Endothelial cell of umbilical vein (primary cell): ENCODE results near the gene RASGEF1C. TPM values are rescaled to one million over a fixed set of nuclear protein-coding genes. Genes with fewer than 3 reads are reported as not detected.

ENCODE experiments used
- BruUV-seq: library from RNA; stranded (reverse); fragments of 400-500 nt; replicated peaks from 2 replicates; lab custom pipeline; 2021; lab: Mats Ljungman, UMichigan
- CTCF ChIA-PET: fragments of 300-600, 350-600 bp; sonication (Branson Sonifier 250); formaldehyde crosslinking; loops from one replicate; lab custom pipeline; 2021; ENCODE audit warnings: antibody characterized with exemption, inconsistent platforms; lab: Charles Lee
- POLR2A ChIA-PET: fragments of 300-600, 350-600 bp; sonication (Branson Sonifier 250); formaldehyde crosslinking; loops from one replicate; lab custom pipeline; 2021; ENCODE audit warnings: antibody characterized with exemption, inconsistent platforms; lab: Charles Lee
- DNase-seq: peaks from one replicate; pipeline ENCODE4 v3.0.0-alpha.2; 2011; ENCODE audit warnings: low read depth, low spot score
- FAIRE-seq: peaks from 2 replicates; lab custom pipeline; 2011; peaks lifted over from hg19 to GRCh38; lab: Jason Lieb, UNC
- H2AFZ ChIP-seq: 2 replicates; pipeline ENCODE4 v1.6.0; 2012; ENCODE audit warnings: low read depth, low read length, control low read depth, inconsistent platforms
- H3K27ac ChIP-seq: 2 replicates; pipeline ENCODE4 v1.5.1; 2011; ENCODE audit warnings: low read depth, mild to moderate bottlenecking, control low read depth, low read length, moderate library complexity; ENCODE audit not compliant: insufficient read depth
- H3K27me3 ChIP-seq, 2 experiments: 2 replicates each; pipeline versions ENCODE4 v1.6.0 to v1.6.1; 2011; ENCODE audit warnings: low read length in 2 of 2, mixed read lengths in 1 of 2; ENCODE audit not compliant: control insufficient read depth in 2 of 2, insufficient read depth in 2 of 2
- H3K36me3 ChIP-seq, 2 experiments: 2 replicates in 1 of 2; 3 replicates in 1 of 2; pipeline ENCODE4 v1.5.1; 2011; ENCODE audit warnings: low read length in 2 of 2, mild to moderate bottlenecking in 1 of 2, moderate library complexity in 1 of 2; ENCODE audit not compliant: control insufficient read depth in 2 of 2, insufficient read depth in 2 of 2; ENCODE audit errors: extremely low read depth in 1 of 2
- H3K4me1 ChIP-seq: 3 replicates; pipeline ENCODE4 v1.5.1; 2011; ENCODE audit warnings: mild to moderate bottlenecking, low read length; ENCODE audit not compliant: control insufficient read depth, insufficient read depth; ENCODE audit errors: extremely low read depth
- H3K4me2 ChIP-seq: 2 replicates; pipeline ENCODE4 v1.6.1; 2011; ENCODE audit warnings: low read length, control low read depth, mixed read lengths; ENCODE audit not compliant: insufficient read depth
- H3K4me3 ChIP-seq, 3 experiments: fragments of 200-600 bp in 1 of 3; sonication (generic), shearing (Covaris generic) in 1 of 3; replicated peaks in 1 of 3; 2 replicates each; pipeline ENCODE4 v1.5.1; 2011 to 2016; ENCODE audit warnings: control low read depth in 3 of 3, low read length in 3 of 3, mild to moderate bottlenecking in 2 of 3, inconsistent platforms in 1 of 3, low read depth in 1 of 3, moderate library complexity in 1 of 3; ENCODE audit not compliant: insufficient read depth in 1 of 3
- H3K79me2 ChIP-seq: 2 replicates; pipeline ENCODE4 v1.6.0; 2012; ENCODE audit warnings: low read length, inconsistent platforms; ENCODE audit not compliant: control insufficient read depth, insufficient read depth
- H3K9ac ChIP-seq: replicated peaks from 2 replicates; pipeline ENCODE3; 2011; ENCODE audit warnings: low read length, control low read depth; ENCODE audit not compliant: insufficient read depth; ENCODE audit errors: extremely low read depth
- H3K9me1 ChIP-seq: replicated peaks from 3 replicates; pipeline ENCODE4 v1.6.0; 2011; ENCODE audit warnings: mild to moderate bottlenecking, low read length; ENCODE audit not compliant: control insufficient read depth, insufficient read depth; ENCODE audit errors: extremely low read depth
- H3K9me3 ChIP-seq: replicated peaks from 2 replicates; pipeline ENCODE4 v1.5.1; 2012; ENCODE audit warnings: low read length, inconsistent platforms; ENCODE audit not compliant: control insufficient read depth, insufficient read depth
- H4K20me1 ChIP-seq: replicated peaks from 2 replicates; pipeline ENCODE3; 2011; ENCODE audit warnings: mild to moderate bottlenecking, low read length; ENCODE audit not compliant: control insufficient read depth, insufficient read depth; ENCODE audit errors: extremely low read depth
- EZH2 ChIP-seq: IDR thresholded peaks from 2 replicates; pipeline ENCODE4 v1.6.1; 2012; ENCODE audit warnings: borderline replicate concordance, low read depth, mild to moderate bottlenecking, moderate library complexity, low read length, inconsistent platforms; ENCODE audit not compliant: severe bottlenecking
- FOS ChIP-seq: IDR thresholded peaks from 2 replicates; pipeline ENCODE4 v1.6.1; 2011; ENCODE audit warnings: mild to moderate bottlenecking, low read length, moderate library complexity, borderline replicate concordance; ENCODE audit not compliant: insufficient read depth
- GATA2 ChIP-seq: IDR thresholded peaks from 2 replicates; pipeline ENCODE4 v1.7.0; 2011; ENCODE audit warnings: low read depth, mild to moderate bottlenecking, moderate library complexity, mixed read lengths, low read length; ENCODE audit not compliant: insufficient read length, insufficient read depth
- JUN ChIP-seq: IDR thresholded peaks from 2 replicates; pipeline ENCODE4 v1.6.1; 2011; ENCODE audit warnings: borderline replicate concordance, low read depth; ENCODE audit not compliant: insufficient read length, insufficient read depth
- MYC ChIP-seq: IDR thresholded peaks from one replicate; pipeline ENCODE4 v1.6.1; 2011; ENCODE audit warnings: mild to moderate bottlenecking, low read depth, low read length
- POLR2A ChIP-seq: IDR thresholded peaks from 2 replicates; pipeline ENCODE4 v1.6.1; 2012; ENCODE audit warnings: low read depth, mild to moderate bottlenecking, control low read depth, low read length
- POLR2AphosphoS5 ChIP-seq: IDR thresholded peaks from 2 replicates; pipeline ENCODE4 v1.6.1; 2012; ENCODE audit warnings: low read depth, mild to moderate bottlenecking, control low read depth, low read length, moderate library complexity; ENCODE audit not compliant: insufficient read depth
- dilution Hi-C: fragments of 300-500 bp; cut with MboI; formaldehyde crosslinking; loops from one replicate; pipeline ENCODE4 v1.15.0; 2019; ENCODE audit warnings: low sequenced_read_pairs; ENCODE audit not compliant: extremely low pct_ligation_motif_present
- intact Hi-C: fragments of 100-400 bp; cut with micrococcal nuclease; formaldehyde crosslinking; loops from one replicate; pipeline ENCODE4 v1.10.0; 2022
- polyA plus RNA-seq, 4 experiments: library from polyadenylated mRNA; depleted of rRNA in 3 of 4; stranded (reverse) in 3 of 4; unstranded in 1 of 4; fragments of >200 nt; gene quantifications; 2 replicates each; pipeline versions ENCODE4 v1.2.1 to v1.2.3, GENCODE V29; 2011 to 2012; ENCODE audit warnings: missing spikeins in 1 of 4
- total RNA-seq: library from RNA; stranded (reverse); gene quantifications from 2 replicates; pipeline ENCODE4 v1.2.3, GENCODE V29; 2021
- TF ChIP-seq, protein P1 (sequence below): IDR thresholded peaks from 2 replicates; pipeline ENCODE4 v1.6.1; 2011; ENCODE audit not compliant: insufficient read depth, insufficient read length
- TF ChIP-seq, protein P2 (sequence below), 2 donors: IDR thresholded peaks; 1 replicate in 1 of 2; 2 replicates in 1 of 2; pipeline ENCODE4 v1.5.1; 2011; ENCODE audit warnings: low read length in 2 of 2, mild to moderate bottlenecking in 2 of 2, moderate library complexity in 2 of 2, control low read depth in 1 of 2, inconsistent platforms in 1 of 2, low read depth in 1 of 2; ENCODE audit not compliant: insufficient read depth in 1 of 2; ENCODE audit errors: extremely low read depth in 1 of 2

RASGEF1C gene
- total and polyA plus RNA-seq, 2 donors (not counting 3 experiments of a cell fraction or from before 2014, with no cell fraction given) = not detected

DNA sequence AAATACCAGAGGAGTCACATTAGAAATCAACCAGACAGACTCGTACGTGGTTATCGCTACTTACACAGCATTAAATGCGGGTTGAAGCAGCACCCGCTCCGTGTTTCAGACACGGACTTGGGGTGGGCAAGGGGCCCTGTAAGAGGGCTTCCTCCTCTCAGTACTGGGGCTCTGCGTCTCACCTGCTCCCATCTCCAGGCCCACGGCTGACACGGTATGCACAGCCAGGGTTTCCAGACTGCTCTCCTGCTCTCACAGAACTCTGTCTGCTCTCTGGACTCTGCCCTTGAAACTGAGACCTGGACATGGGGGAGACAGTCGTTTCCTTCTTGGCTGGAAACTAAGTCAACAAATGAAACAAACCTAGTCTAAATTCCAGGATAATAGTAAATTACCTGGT, 24.7 kb upstream of the RASGEF1C start:
- dilution Hi-C loops = no loop called here
- Histone ChIP-seq H4K20me1 (no peaks in the 10 kb centered on the region), H3K36me3 (peaks cover under 1 to 2% of the 10 kb centered on the region in 2 experiments), H3K27ac (no peak overlapping the region), H3K79me2 (no peaks in the 10 kb centered on the region), H3K9me3 (no peaks in the 10 kb centered on the region), H3K4me2 (no peak overlapping the region), H3K4me1 (no peaks in the 10 kb centered on the region), H3K9ac (no peak overlapping the region), H3K9me1 (no peaks in the 10 kb centered on the region), H3K4me3 (no peak overlapping the region), H3K27me3 (no peaks in the 10 kb centered on the region), H2AFZ (no peak overlapping the region)
- TF ChIP-seq POLR2A = no peak
- TF ChIP-seq JUN = no peak
- TF ChIP-seq, protein P1, sequence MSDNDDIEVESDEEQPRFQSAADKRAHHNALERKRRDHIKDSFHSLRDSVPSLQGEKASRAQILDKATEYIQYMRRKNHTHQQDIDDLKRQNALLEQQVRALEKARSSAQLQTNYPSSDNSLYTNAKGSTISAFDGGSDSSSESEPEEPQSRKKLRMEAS = no peak
- no peak for TF ChIP-seq MYC
- TF ChIP-seq EZH2 = no peak
- no peak for TF ChIP-seq POLR2AphosphoS5
- TF ChIP-seq GATA2 = no peak
- TF ChIP-seq FOS = no peak
- TF ChIP-seq, protein P2, sequence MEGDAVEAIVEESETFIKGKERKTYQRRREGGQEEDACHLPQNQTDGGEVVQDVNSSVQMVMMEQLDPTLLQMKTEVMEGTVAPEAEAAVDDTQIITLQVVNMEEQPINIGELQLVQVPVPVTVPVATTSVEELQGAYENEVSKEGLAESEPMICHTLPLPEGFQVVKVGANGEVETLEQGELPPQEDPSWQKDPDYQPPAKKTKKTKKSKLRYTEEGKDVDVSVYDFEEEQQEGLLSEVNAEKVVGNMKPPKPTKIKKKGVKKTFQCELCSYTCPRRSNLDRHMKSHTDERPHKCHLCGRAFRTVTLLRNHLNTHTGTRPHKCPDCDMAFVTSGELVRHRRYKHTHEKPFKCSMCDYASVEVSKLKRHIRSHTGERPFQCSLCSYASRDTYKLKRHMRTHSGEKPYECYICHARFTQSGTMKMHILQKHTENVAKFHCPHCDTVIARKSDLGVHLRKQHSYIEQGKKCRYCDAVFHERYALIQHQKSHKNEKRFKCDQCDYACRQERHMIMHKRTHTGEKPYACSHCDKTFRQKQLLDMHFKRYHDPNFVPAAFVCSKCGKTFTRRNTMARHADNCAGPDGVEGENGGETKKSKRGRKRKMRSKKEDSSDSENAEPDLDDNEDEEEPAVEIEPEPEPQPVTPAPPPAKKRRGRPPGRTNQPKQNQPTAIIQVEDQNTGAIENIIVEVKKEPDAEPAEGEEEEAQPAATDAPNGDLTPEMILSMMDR (IDR thresholded peaks at IDR 0.05; ENCODE audit: extremely low read depth in 1 of 2, insufficient read depth in 1 of 2, low read depth in 1 of 2, low read length in 2 of 2) = no peak
- FAIRE-seq (no peak), DNase-seq (no peak)
- CTCF ChIA-PET = no interaction called here
- intact Hi-C loops = no loop called here
- POLR2A ChIA-PET = no interaction called here
- no TSS peak for BruUV-seq
